ENCODE measurements around the gene MCRIP2.

DNA sequence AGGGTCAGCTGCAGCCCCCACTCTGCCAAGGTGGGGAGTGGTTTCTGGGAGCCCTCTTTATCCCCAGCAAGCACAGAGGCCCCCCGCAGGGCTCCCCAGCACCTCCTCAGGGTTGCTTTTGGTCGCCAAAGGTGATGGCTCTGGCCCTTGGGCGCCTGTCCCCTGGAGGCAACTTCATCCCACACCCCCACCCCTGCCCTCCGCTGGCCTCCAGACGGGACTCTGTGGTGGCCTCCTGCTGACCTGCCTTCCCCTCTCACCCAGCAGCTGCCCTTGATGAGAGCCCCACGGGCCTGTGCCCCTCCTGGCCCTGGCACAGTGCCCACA lies 18.5 kb downstream of the MCRIP2 start:
- no peak for TF ChIP-seq POLR2A (IDR thresholded peaks at IDR 0.05)
- TF ChIP-seq, protein P1, sequence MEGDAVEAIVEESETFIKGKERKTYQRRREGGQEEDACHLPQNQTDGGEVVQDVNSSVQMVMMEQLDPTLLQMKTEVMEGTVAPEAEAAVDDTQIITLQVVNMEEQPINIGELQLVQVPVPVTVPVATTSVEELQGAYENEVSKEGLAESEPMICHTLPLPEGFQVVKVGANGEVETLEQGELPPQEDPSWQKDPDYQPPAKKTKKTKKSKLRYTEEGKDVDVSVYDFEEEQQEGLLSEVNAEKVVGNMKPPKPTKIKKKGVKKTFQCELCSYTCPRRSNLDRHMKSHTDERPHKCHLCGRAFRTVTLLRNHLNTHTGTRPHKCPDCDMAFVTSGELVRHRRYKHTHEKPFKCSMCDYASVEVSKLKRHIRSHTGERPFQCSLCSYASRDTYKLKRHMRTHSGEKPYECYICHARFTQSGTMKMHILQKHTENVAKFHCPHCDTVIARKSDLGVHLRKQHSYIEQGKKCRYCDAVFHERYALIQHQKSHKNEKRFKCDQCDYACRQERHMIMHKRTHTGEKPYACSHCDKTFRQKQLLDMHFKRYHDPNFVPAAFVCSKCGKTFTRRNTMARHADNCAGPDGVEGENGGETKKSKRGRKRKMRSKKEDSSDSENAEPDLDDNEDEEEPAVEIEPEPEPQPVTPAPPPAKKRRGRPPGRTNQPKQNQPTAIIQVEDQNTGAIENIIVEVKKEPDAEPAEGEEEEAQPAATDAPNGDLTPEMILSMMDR (IDR thresholded peaks at IDR 0.05): no peak

All from testis (tissue), 2 donors.